GM10248 (cell line): ENCODE data around the gene ADRB2.

Experiments
- CTCF ChIA-PET: fragments of 300-600 bp; sonication (Branson Sonifier 250); formaldehyde crosslinking; extraction: SDS; loops from one replicate; lab custom pipeline; 2021; ENCODE audit warnings: antibody characterized with exemption; lab: Yijun Ruan, JAX
- POLR2A ChIA-PET: fragments of 350-650 bp; sonication (Branson Sonifier 250); formaldehyde crosslinking; extraction: SDS; loops from one replicate; lab custom pipeline; 2020; ENCODE audit warnings: antibody characterized with exemption; lab: Yijun Ruan, JAX
- DNase-seq: peaks from one replicate; pipeline ENCODE4 v3.0.0; 2012; ENCODE audit errors: extremely low spot score
- CTCF ChIP-seq: IDR thresholded peaks from 2 replicates; pipeline ENCODE4 v1.5.1; 2012; ENCODE audit warnings: mild to moderate bottlenecking, low read depth; ENCODE audit errors: extremely low read depth, missing control alignments, control extremely low read depth

The ADRB2 gene

DNA sequence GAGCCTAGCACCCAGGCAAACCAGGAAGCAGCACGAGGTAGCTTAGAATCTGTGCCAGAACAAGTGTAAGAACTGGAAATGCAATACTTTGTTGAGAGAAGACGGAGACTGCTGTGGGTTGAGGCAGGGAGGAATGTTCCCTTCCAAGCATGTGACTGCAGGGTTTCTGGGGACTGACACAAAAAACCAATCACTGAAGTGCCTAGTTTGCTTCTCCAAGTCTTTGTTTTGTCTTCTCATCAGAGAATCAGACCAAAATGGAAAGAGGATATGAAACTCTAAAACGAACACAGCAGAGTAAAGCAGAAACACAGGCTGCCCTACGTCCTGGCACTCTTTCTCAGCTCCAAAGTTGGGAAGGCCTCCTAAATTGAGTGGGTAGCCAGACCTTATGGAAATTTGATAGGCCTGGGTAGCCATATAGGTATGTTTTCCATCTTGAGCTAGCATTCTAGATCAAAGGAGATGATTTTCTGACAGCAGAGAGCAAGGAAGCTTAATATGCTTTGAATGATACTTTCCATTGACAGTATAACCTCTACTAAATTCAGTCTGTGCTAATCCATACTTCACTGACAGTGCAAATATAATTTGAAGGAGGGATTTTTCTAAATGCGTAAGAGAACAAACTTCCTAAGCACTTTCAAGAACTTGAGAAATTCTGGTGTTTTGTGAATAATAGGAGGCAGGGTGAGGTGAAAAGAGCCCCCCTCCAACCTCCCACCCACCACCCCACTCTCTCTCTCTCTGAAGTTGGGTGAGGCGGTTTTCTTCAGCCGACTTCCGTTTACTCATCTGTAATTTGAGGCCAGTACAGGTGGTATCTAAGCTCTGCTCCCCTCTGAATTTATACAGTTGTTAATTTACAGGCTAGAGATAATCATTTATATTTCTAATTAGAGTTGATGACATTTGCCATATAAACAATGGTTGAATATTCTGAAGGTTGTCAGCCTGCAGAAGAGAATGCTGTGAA lies 5.5 kb downstream of the ADRB2 start:
- POLR2A ChIA-PET: interaction anchor here (0.7 kb wide), 1 partner anchor 408 kb away, joined by 4 read pairs; no protein-coding TSS in a partner anchor
- DNase-seq: peak; percentile 57
- no peak for TF ChIP-seq CTCF
- CTCF ChIA-PET: interaction anchor here (0.9 to 1.5 kb wide), 4 partner anchors 11 to 101 kb away, joined by 3 to 7 read pairs (median 5); no protein-coding TSS in a partner anchor

DNA sequence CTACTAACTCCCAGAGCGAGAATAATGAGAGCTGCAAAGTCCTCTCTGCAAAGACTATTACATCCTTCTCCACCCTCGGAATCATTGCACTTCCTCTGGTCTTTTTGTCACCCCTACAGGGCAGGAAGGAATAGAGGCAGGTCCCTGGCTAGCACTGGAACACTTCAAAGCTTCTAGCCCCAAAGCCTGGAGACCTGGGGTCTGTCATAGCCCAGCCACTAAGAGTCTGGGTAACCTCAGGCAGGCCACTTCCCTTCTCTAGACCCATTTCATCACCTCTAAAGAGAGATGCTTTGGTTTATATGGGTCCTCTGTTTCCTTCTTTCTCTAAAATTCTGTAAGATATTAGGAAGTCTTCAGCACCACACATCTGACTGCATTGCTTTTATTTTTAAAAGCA lies 6.7 kb downstream of the ADRB2 start:
- POLR2A ChIA-PET: no interaction called here
- TF ChIP-seq CTCF: no peak
- CTCF ChIA-PET: interaction anchor here (1.5 kb wide), 1 partner anchor 92 kb away, joined by 7 read pairs; no protein-coding TSS in a partner anchor
- no peak for DNase-seq

- POLR2A ChIA-PET: no interaction called here
- CTCF ChIA-PET: interaction anchor here (1.3 kb wide), 1 partner anchor 12 kb away, joined by 3 read pairs; no protein-coding TSS in a partner anchor
- TF ChIP-seq CTCF: no peak
- DNase-seq: no peak
Observed at GRCh38 chr5:148833925-148834324, 7.5 kb downstream of the ADRB2 start.

DNA sequence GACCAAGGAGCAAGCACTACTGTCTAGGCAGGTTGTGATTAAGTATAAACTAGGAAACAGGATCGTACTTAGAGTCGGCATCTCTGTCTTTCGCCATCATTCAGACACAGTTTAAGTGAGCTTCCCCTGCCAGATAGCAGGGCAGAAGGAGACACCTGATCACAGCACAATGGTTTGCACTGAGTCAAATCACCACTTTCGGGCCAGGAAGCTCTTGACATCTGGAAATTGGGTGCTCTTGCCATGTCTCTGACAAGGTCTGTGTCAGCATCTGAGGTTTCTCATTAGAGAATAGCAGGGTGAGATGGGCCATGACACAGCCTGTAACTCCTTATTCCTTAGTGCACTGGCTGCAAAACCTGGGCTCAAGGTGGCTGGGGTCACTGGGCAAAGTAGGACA lies 8.3 kb downstream of the ADRB2 start:
- POLR2A ChIA-PET: no interaction called here
- CTCF ChIA-PET: interaction anchor here (1.3 kb wide), 1 partner anchor 13 kb away, joined by 3 read pairs; no protein-coding TSS in a partner anchor
- peak; percentile 25 for DNase-seq
- no peak for TF ChIP-seq CTCF

- no peak for TF ChIP-seq CTCF
- CTCF ChIA-PET: interaction anchor here (0.9 to 1.4 kb wide), 2 partner anchors 10 to 12 kb away, joined by 3 read pairs; no protein-coding TSS in a partner anchor
- POLR2A ChIA-PET: no interaction called here
- DNase-seq: no peak
Observed at GRCh38 chr5:148836272-148837250, 10.2 kb downstream of the ADRB2 start.
